SU-DHL-6 (cell line): ENCODE results near the gene SP110.

Source experiments
- H2AFZ ChIP-seq: fragments of 200-600 bp; sonication (generic); 2 replicates; pipeline ENCODE4 v1.6.1; 2014; ENCODE audit warnings: low read depth, mild to moderate bottlenecking, moderate library complexity, mixed read lengths, antibody characterized with exemption, low read length; ENCODE audit not compliant: severe bottlenecking
- H3F3A ChIP-seq: fragments of 200-600 bp; shearing (Covaris generic); 2 replicates; pipeline ENCODE4 v1.6.0; 2016; ENCODE audit warnings: antibody characterized with exemption, mild to moderate bottlenecking; ENCODE audit not compliant: insufficient read depth
- H3K27ac ChIP-seq: fragments of 200-600 bp; sonication (generic); 2 replicates; pipeline ENCODE4 v1.5.1; 2016; ENCODE audit warnings: low read depth, mild to moderate bottlenecking, low read length, moderate library complexity, mixed read lengths
- H3K27me3 ChIP-seq: fragments of 200-600 bp; sonication (generic), shearing (Covaris generic); 2 replicates; pipeline ENCODE4 v1.6.0; 2014; ENCODE audit warnings: mild to moderate bottlenecking, low read length
- H3K36me3 ChIP-seq: fragments of 200-600 bp; sonication (generic); 2 replicates; pipeline ENCODE4 v1.6.1; 2014; ENCODE audit warnings: mild to moderate bottlenecking, low read length, mixed read lengths
- H3K4me2 ChIP-seq: fragments of 300-600, 200-600 bp; shearing (Covaris generic), sonication (generic); 2 replicates; pipeline ENCODE4 v1.6.0; 2014; ENCODE audit warnings: low read length, low read depth, mild to moderate bottlenecking; ENCODE audit not compliant: poor library complexity, severe bottlenecking
- H3K4me3 ChIP-seq: fragments of 200-600 bp; sonication (generic); 2 replicates; pipeline ENCODE4 v1.5.1; 2014; ENCODE audit warnings: antibody characterized with exemption, low read length, mild to moderate bottlenecking, mixed read lengths; ENCODE audit not compliant: insufficient read depth, poor library complexity, severe bottlenecking
- H3K79me2 ChIP-seq: fragments of 200-600 bp; sonication (generic); 2 replicates; pipeline ENCODE4 v1.6.1; 2014; ENCODE audit warnings: mild to moderate bottlenecking, low read length, moderate library complexity; ENCODE audit not compliant: insufficient read depth
- H3K9ac ChIP-seq: fragments of 200-600 bp; sonication (generic); 2 replicates; pipeline ENCODE4 v1.7.0; 2014; ENCODE audit warnings: mild to moderate bottlenecking, low read length
- H3K9me2 ChIP-seq: fragments of 200-600 bp; sonication (generic); replicated peaks from 2 replicates; pipeline ENCODE4 v1.6.1; 2014; ENCODE audit warnings: low read length; ENCODE audit not compliant: insufficient read depth
- H3K9me3 ChIP-seq: fragments of 200-600 bp; sonication (generic); 2 replicates; pipeline ENCODE4 v1.6.1; 2014; ENCODE audit warnings: low read length, mixed read lengths; ENCODE audit not compliant: insufficient read depth
- H4K20me1 ChIP-seq: fragments of 200-600 bp; sonication (generic); 2 replicates; pipeline ENCODE4 v1.6.1; 2014; ENCODE audit warnings: low read depth, mild to moderate bottlenecking, antibody characterized with exemption, low read length, moderate library complexity, mixed read lengths
- CTCF ChIP-seq: fragments of 200-600 bp; sonication (generic); IDR thresholded peaks from one replicate; pipeline ENCODE4 v1.5.1; 2017; ENCODE audit warnings: antibody characterized with exemption, mild to moderate bottlenecking, low read length, moderate library complexity; ENCODE audit not compliant: insufficient read depth, poor library complexity, severe bottlenecking
- EZH2phosphoT487 ChIP-seq: fragments of 200-600 bp; sonication (generic), shearing (Covaris generic); conservative IDR thresholded peaks from 2 replicates; pipeline ENCODE4 v1.6.1; 2018; ENCODE audit warnings: mild to moderate bottlenecking, antibody characterized with exemption, low read length, moderate library complexity, mixed read lengths

Gene SP110

DNA sequence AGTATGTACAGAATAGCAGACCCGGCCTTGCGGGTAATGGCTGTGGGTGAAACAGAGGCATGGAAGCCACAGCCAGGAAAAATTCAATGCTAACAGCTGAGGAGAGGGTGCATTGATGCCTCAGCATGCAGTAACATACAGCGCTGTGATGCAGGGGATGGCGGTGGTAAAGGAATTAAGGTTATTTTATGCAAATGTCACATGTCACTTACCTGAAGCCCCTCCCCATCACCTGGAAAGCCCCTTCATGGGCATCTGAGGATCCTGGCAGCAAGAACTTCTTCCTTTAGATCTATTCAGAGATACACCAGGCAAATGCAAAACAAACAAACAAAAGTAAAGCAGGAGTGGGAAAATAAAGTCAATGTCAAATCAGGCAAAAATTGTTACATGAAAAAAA, 1.7 kb upstream of the SP110 start:
- no peak for TF ChIP-seq CTCF
- no peak for TF ChIP-seq EZH2phosphoT487
- Histone ChIP-seq H2AFZ (no peak overlapping the region), H3K4me2 (peak overlapping the region; percentile 63)

DNA sequence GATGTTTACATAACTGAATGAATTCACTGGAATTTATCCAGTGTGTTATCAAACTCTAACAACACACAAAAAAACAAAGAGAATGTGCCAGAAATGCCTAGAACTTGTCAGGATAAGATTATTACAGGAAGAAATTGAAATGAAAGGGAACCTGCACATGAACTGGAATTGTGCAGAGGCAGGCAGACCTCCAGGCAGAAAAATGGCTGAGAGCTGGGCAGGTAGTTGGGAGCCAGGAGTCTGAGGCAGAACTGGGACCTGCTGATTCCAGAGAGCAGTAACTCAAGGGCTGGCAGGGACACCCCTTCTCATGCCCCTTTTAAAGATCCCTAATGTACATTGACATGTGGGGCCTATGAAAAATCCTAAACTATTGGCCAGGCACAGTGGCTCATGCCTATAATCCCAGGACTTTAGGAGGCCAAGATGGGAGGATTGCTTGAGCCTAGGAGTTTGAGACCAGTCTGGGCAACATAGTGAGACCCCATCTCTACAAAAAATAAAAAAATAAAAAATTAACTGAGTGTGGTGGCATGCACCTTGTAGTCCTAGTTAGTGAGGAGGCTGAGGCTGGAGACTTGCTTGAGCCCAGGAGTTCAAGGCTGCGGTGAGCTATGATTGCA, 674 bp upstream of the SP110 start:
- no peak overlapping the region for H2AFZ ChIP-seq
- H3F3A ChIP-seq = peaks cover 33% of the 10 kb centered on the region
- peak overlapping the region; percentile 90 for H3K4me2 ChIP-seq
- TF ChIP-seq CTCF = no peak
- no peak for TF ChIP-seq EZH2phosphoT487
- peak overlapping the region; percentile 80 for H3K4me3 ChIP-seq
- H3K27me3 ChIP-seq = no peaks in the 10 kb centered on the region
- peaks cover 49% of the 10 kb centered on the region for H3K79me2 ChIP-seq
- no peaks in the 10 kb centered on the region for H3K9me3 ChIP-seq
- peak overlapping the region; percentile 88 for H3K27ac ChIP-seq
- peak overlapping the region; percentile 64 for H3K9ac ChIP-seq
- peaks cover 10% of the 10 kb centered on the region for H3K36me3 ChIP-seq
- no peaks in the 10 kb centered on the region; the same call in 1 of the 2 replicates for H4K20me1 ChIP-seq
- H3K9me2 ChIP-seq = no peaks in the 10 kb centered on the region

More for the DNA sequence above, 1.7 kb upstream of the SP110 start:
- Histone ChIP-seq H3K4me3 (no peak overlapping the region), H3K9me2 (no peaks in the 10 kb centered on the region), H3K9me3 (no peaks in the 10 kb centered on the region), H3K36me3 (peaks cover 3% of the 10 kb centered on the region; the same call in 1 of the 2 replicates), H4K20me1 (no peaks in the 10 kb centered on the region; the same call in 1 of the 2 replicates), H3F3A (peaks cover 41% of the 10 kb centered on the region), H3K27me3 (no peaks in the 10 kb centered on the region), H3K9ac (peak overlapping the region; percentile 27), H3K79me2 (peaks cover 39% of the 10 kb centered on the region), H3K27ac (peak overlapping the region; percentile 88)

GRCh38 chr2:230218421-230218820, 1.4 kb downstream of the SP110 start:
- Histone ChIP-seq H3K27me3 (no peaks in the 10 kb centered on the region), H3K9me3 (no peaks in the 10 kb centered on the region), H3K36me3 (peaks cover 28% of the 10 kb centered on the region), H4K20me1 (no peaks in the 10 kb centered on the region; the same call in 1 of the 2 replicates), H3K79me2 (peaks cover 62% of the 10 kb centered on the region), H3K9me2 (no peaks in the 10 kb centered on the region), H3F3A (peaks cover 28% of the 10 kb centered on the region), H2AFZ (no peak overlapping the region), H3K4me2 (peak overlapping the region; percentile 90), H3K9ac (peak overlapping the region; percentile 64), H3K27ac (peak overlapping the region; percentile 88), H3K4me3 (peak overlapping the region; percentile 80)
- no peak for TF ChIP-seq EZH2phosphoT487

- H3K9ac ChIP-seq = peak overlapping the region; percentile 64
- no peak overlapping the region for H2AFZ ChIP-seq
- no peaks in the 10 kb centered on the region for H3K9me3 ChIP-seq
- H3K9me2 ChIP-seq = no peaks in the 10 kb centered on the region
- H3K4me3 ChIP-seq = peak overlapping the region; percentile 80
- H3K36me3 ChIP-seq = peaks cover 29% of the 10 kb centered on the region
- no peak for TF ChIP-seq EZH2phosphoT487
- TF ChIP-seq CTCF = no peak
- peak overlapping the region; percentile 90 for H3K4me2 ChIP-seq
- H3K27ac ChIP-seq = peak overlapping the region; percentile 88
- H4K20me1 ChIP-seq = no peaks in the 10 kb centered on the region; the same call in 1 of the 2 replicates
- no peaks in the 10 kb centered on the region for H3K27me3 ChIP-seq
- peaks cover 28% of the 10 kb centered on the region for H3F3A ChIP-seq
- peaks cover 70% of the 10 kb centered on the region for H3K79me2 ChIP-seq
Measured at GRCh38 chr2:230217424-230217823, 2.4 kb downstream of the SP110 start.
